Measurements from ENCODE around the gene UGT1A6.

- TF ChIP-seq GATA3 (IDR thresholded peaks at IDR 0.05; ENCODE audit: low read depth, low read length), result no peak
- no peak for TF ChIP-seq GATA2 (IDR thresholded peaks at IDR 0.05; ENCODE audit: low read depth, low read length)
These were observed 25.9 kb downstream of the UGT1A6 start, which contains the start of gene UGT1A4 for GRCh38 chr2:233718552-233718951.

Data from SH-SY5Y (cell line).